ENCODE measurements around the gene IDH2. TPM values are rescaled to one million over a fixed set of nuclear protein-coding genes. Genes with fewer than 3 reads are reported as not detected.
"Not testable (repeated sequence)": the region's sequence is repeated elsewhere in the genome, so short reads cannot be mapped to it uniquely, and the experiment has no call there.

IDH2 gene
- polyA plus RNA-seq, 4 donors: 26.8 to 285 (median 95.8) TPM

DNA sequence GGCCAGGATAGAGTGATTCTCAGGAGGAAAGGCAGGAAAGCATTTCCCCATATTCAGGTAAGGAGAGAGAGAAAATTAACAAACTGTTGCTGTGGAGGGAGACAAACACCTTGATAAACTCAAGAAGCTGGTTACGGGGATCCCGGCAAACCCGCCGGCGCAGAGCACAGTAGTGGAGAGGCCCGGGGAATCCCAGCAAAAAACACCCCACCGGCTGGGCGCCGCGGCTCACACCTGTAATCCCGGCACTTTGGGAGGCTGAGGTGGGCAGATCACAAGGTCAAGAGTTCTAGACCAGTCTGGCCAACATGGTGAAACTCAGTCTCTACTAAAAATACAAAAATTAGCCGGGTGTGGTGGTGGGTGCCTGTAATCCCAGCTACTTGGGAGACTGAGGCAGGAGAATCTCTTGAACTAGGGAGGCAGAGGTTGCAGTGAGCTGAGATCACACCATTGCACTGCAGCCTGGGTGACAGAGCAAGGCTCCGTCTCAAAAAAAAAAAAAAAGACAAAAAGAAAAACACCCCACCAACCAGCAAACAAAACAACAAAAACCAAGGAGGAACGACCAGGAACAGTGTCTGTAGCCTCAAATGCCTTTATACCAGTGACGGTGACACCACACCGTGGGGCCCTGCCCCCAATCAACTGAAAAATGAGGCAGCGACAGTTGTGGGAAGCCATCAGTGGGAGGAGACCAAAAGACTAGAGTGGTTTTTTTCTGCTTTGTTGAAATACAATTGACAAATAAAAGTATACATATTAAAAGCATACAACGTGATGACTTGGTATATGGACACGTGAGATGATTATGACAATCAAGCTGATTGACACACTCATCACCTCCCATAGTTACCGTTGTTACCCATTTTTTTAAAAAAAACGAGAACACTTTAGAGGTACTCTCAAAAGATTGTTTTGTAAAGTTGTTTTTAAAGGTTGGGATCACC lies 40.2 kb upstream of the IDH2 start:
- Histone ChIP-seq H3K36me3 (ENCODE audit: control insufficient read depth in 3 of 3, insufficient read depth in 2 of 3, low read depth in 1 of 3, low read length in 3 of 3) (no peaks in the 10 kb centered on the region), H3K27me3 (ENCODE audit: control insufficient read depth in 3 of 3, insufficient read depth in 3 of 3, low read length in 3 of 3) (no peaks in the 10 kb centered on the region), H3K9me3 (ENCODE audit: control insufficient read depth in 2 of 2, insufficient read depth in 1 of 2, low read depth in 1 of 2, low read length in 1 of 2) (peaks cover 0 to 8% of the 10 kb centered on the region in 2 donors), H3K27ac (ENCODE audit: low read depth in 1 of 3, low read length in 2 of 3) (no peak overlapping the region), H3K4me3 (ENCODE audit: low read depth in 1 of 3, low read length in 3 of 3) (no peak overlapping the region), H3K4me1 (ENCODE audit: control insufficient read depth in 3 of 3, insufficient read depth in 2 of 3, low read depth in 1 of 3, low read length in 2 of 3) (peaks cover 2 to 15% (median 2%) of the 10 kb centered on the region in 3 donors)
- 66 to 76% (median 73%) methylated on average over 21 of the region's 21 CpGs for WGBS, 3 donors
- FAIRE-seq: no peak
- no peak for DNase-seq

DNA sequence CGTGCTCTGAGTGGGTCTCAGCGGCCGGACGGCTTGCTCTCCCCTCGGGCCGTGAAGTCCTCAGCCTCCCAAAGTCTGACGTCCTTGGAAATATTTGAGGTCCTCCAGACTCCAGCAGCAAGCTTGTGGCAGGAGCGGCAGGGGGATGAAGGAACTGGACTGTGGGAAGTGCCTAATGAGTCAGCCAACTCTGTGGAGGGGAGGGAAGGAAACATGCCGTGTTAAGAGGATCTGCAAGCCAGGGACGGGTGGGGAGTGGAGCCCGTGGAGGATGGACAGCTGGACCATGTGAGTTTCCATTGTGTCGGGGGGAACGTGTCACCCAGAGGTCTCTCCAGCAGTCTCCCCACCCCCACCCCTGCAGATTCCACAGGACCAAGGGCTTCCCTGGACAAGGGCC lies 39.4 kb upstream of the IDH2 start:
- no peak for FAIRE-seq
- WGBS, 3 donors: 65 to 90% (median 88%) methylated on average over 13 of the region's 13 CpGs
- H3K4me1 ChIP-seq (ENCODE audit: control insufficient read depth in 3 of 3, insufficient read depth in 2 of 3, low read depth in 1 of 3, low read length in 2 of 3): peaks cover 2 to 15% (median 2%) of the 10 kb centered on the region in 3 donors

DNA sequence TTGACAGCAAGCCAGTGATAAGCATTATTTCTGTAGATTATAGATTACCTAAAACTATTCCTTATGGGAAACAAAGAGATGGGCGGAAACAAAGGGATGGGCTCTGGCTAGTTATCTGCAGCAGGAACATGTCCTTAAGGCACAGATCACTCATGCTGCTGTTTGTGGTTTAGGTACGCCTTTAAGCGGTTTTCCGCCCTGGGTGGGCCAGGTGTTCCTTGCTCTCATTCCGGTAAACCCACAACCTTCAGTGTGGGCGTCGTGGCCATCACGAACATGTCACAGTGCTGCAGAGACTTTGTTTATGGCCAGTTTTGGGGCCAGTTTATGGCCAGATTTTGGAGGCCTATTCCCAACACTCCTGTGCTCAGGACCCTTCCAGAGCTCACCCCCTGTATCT lies 37.3 kb upstream of the IDH2 start:
- not testable (repeated sequence) for H3K36me3 ChIP-seq (ENCODE audit: control insufficient read depth in 3 of 3, insufficient read depth in 2 of 3, low read depth in 1 of 3, low read length in 3 of 3); H3K27ac ChIP-seq (ENCODE audit: low read depth in 1 of 3, low read length in 2 of 3); FAIRE-seq; H3K27me3 ChIP-seq (ENCODE audit: control insufficient read depth in 3 of 3, insufficient read depth in 3 of 3, low read length in 3 of 3); H3K4me3 ChIP-seq (ENCODE audit: low read depth in 1 of 3, low read length in 3 of 3); DNase-seq; H3K4me1 ChIP-seq (ENCODE audit: control insufficient read depth in 3 of 3, insufficient read depth in 2 of 3, low read depth in 1 of 3, low read length in 2 of 3); H3K9me3 ChIP-seq (ENCODE audit: control insufficient read depth in 2 of 2, insufficient read depth in 1 of 2, low read depth in 1 of 2, low read length in 1 of 2)
- WGBS, 3 donors: 69 to 80% (median 69%) methylated on average over 8 of the region's 8 CpGs

More for the DNA sequence above, 39.4 kb upstream of the IDH2 start:
- DNase-seq: no peak
- H3K9me3 ChIP-seq (ENCODE audit: control insufficient read depth in 2 of 2, insufficient read depth in 1 of 2, low read depth in 1 of 2, low read length in 1 of 2): peaks cover 0 to 8% of the 10 kb centered on the region in 2 donors
- no peak overlapping the region for H3K27ac ChIP-seq (ENCODE audit: low read depth in 1 of 3, low read length in 2 of 3)
- no peak overlapping the region for H3K4me3 ChIP-seq (ENCODE audit: low read depth in 1 of 3, low read length in 3 of 3)
- no peaks in the 10 kb centered on the region for H3K27me3 ChIP-seq (ENCODE audit: control insufficient read depth in 3 of 3, insufficient read depth in 3 of 3, low read length in 3 of 3)
- H3K36me3 ChIP-seq (ENCODE audit: control insufficient read depth in 3 of 3, insufficient read depth in 2 of 3, low read depth in 1 of 3, low read length in 3 of 3): no peaks in the 10 kb centered on the region

DNA sequence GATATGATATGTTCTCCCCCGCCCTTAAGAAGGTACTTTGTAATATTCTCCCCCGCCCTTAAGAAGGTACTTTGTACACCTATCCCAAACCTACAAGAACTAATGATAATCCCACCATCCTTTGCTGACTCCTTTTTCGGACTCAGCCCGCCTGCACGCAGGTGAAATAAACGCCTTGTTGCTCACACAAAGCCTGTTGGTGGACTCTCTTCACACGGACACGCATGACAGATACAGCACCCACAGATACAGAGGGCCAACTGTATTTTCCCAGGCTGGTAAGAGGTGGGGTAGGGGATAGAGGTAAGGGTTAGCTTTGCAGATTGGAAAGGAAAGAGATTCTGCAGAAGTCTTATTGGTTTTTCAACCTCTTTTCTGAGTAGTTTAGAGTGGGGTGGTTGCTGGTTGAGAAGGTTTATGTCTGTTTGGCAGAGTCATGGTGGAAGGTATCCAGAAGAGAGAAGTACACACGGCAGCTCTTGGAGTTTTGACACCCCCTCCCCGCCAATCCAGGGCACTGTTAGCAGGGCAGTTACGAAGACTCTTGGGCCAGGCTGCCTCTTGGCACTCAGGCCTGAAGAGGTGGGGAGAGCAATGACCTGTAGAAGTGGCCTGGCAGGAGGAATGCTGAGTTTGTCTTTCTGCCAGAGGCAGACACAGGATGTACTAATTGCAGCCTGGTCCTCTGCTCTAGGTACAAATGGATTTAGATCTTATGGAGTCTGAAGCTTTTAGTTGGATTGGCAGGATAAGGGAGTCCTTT lies 36.0 kb upstream of the IDH2 start:
- Histone ChIP-seq H3K27ac (ENCODE audit: low read depth in 1 of 3, low read length in 2 of 3) (no peak overlapping the region), H3K4me1 (ENCODE audit: control insufficient read depth in 3 of 3, insufficient read depth in 2 of 3, low read depth in 1 of 3, low read length in 2 of 3) (peaks cover 2 to 4% (median 2%) of the 10 kb centered on the region in 3 donors), H3K9me3 (ENCODE audit: control insufficient read depth in 2 of 2, insufficient read depth in 1 of 2, low read depth in 1 of 2, low read length in 1 of 2) (peaks cover 0 to 8% of the 10 kb centered on the region in 2 donors), H3K4me3 (ENCODE audit: low read depth in 1 of 3, low read length in 3 of 3) (no peak overlapping the region), H3K36me3 (ENCODE audit: control insufficient read depth in 3 of 3, insufficient read depth in 2 of 3, low read depth in 1 of 3, low read length in 3 of 3) (no peaks in the 10 kb centered on the region), H3K27me3 (ENCODE audit: control insufficient read depth in 3 of 3, insufficient read depth in 3 of 3, low read length in 3 of 3) (no peaks in the 10 kb centered on the region)
- no peak for FAIRE-seq
- DNase-seq: no peak
- 74 to 85% (median 78%) methylated on average over 11 of the region's 11 CpGs for WGBS, 3 donors

DNA sequence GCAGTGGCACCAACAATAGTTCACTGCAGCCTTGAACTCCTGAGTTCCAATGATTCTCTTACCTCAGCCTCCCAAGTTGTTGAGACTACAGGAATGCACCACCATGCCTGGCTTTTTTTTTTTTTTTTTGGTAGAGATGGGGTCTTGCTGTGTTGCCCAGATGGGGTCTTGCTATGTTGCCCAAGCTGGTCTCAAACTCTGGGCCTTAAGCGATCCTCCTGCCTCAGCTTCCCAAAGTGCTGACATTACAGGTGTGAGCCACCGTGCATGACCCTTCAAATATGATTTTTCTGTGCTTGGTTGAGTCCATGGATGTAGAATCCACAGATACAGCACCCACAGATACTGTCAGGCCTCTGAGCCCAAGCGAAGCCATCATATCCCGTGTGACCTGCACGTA lies 30.2 kb upstream of the IDH2 start:
- Histone ChIP-seq H3K36me3 (ENCODE audit: control insufficient read depth in 3 of 3, insufficient read depth in 2 of 3, low read depth in 1 of 3, low read length in 3 of 3) (no peaks in the 10 kb centered on the region), H3K27ac (ENCODE audit: low read depth in 1 of 3, low read length in 2 of 3) (no peak overlapping the region), H3K27me3 (ENCODE audit: control insufficient read depth in 3 of 3, insufficient read depth in 3 of 3, low read length in 3 of 3) (no peaks in the 10 kb centered on the region), H3K4me1 (ENCODE audit: control insufficient read depth in 3 of 3, insufficient read depth in 2 of 3, low read depth in 1 of 3, low read length in 2 of 3) (no peaks in the 10 kb centered on the region), H3K4me3 (ENCODE audit: low read depth in 1 of 3, low read length in 3 of 3) (no peak overlapping the region), H3K9me3 (ENCODE audit: control insufficient read depth in 2 of 2, insufficient read depth in 1 of 2, low read depth in 1 of 2, low read length in 1 of 2) (no peaks in the 10 kb centered on the region)
- 90 to 94% (median 94%) methylated on average over 5 of the region's 5 CpGs for WGBS, 3 donors
- DNase-seq: no peak
- FAIRE-seq: no peak

DNA sequence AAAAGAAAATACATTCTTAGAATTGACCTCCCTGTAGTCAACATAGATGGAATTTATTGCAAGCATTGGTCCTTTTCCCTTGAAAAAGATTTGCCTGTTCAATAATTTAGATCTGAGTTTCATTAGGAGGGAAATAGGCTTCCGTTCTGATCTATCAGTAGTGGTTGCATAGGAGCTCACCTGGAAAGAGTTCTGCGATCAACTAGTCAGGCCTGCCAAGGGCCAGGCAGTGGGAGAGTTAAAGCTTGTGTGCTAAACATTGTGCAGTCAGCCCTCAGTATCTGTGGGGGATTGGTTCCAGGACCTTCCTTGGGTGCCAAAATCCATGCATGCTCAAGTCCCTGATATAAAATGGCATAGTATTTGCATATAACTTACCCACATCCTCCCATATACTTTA lies 29.6 kb upstream of the IDH2 start:
- no peaks in the 10 kb centered on the region for H3K9me3 ChIP-seq (ENCODE audit: control insufficient read depth in 2 of 2, insufficient read depth in 1 of 2, low read depth in 1 of 2, low read length in 1 of 2)
- no peaks in the 10 kb centered on the region for H3K27me3 ChIP-seq (ENCODE audit: control insufficient read depth in 3 of 3, insufficient read depth in 3 of 3, low read length in 3 of 3)
- H3K4me3 ChIP-seq (ENCODE audit: low read depth in 1 of 3, low read length in 3 of 3): no peak overlapping the region
- DNase-seq: no peak
- H3K36me3 ChIP-seq (ENCODE audit: control insufficient read depth in 3 of 3, insufficient read depth in 2 of 3, low read depth in 1 of 3, low read length in 3 of 3): no peaks in the 10 kb centered on the region
- no peak overlapping the region for H3K27ac ChIP-seq (ENCODE audit: low read depth in 1 of 3, low read length in 2 of 3)
- WGBS, 3 donors: 96 to 98% (median 97%) methylated on average over 2 of the region's 2 CpGs
- peaks cover 0 to under 1% (median 0%) of the 10 kb centered on the region in 3 donors for H3K4me1 ChIP-seq (ENCODE audit: control insufficient read depth in 3 of 3, insufficient read depth in 2 of 3, low read depth in 1 of 3, low read length in 2 of 3)
- FAIRE-seq: no peak

DNA sequence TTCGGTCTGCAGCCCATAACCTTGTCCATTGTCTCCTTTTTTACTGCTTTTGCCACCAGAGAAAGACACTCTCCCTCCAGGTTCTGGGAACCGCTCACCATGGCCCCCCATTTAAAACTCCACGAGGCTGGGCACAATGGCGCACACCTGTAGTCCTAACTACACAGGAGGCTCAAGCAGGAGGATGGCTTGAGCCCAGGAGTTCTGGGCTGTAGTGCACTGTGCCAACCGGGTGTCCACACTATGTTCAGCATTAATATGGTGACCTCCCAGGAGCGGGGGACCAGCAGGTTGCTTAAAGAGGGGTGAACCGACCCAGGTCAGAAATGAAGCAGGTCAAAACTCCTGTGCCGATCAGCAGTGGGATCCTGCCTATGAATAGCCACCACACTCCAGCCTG lies 28.0 kb upstream of the IDH2 start:
- Histone ChIP-seq H3K27ac (ENCODE audit: low read depth in 1 of 3, low read length in 2 of 3) (no peak overlapping the region), H3K4me3 (ENCODE audit: low read depth in 1 of 3, low read length in 3 of 3) (no peak overlapping the region), H3K36me3 (ENCODE audit: control insufficient read depth in 3 of 3, insufficient read depth in 2 of 3, low read depth in 1 of 3, low read length in 3 of 3) (no peaks in the 10 kb centered on the region), H3K4me1 (ENCODE audit: control insufficient read depth in 3 of 3, insufficient read depth in 2 of 3, low read depth in 1 of 3, low read length in 2 of 3) (peaks cover 0 to 6% (median 0%) of the 10 kb centered on the region in 3 donors), H3K9me3 (ENCODE audit: control insufficient read depth in 2 of 2, insufficient read depth in 1 of 2, low read depth in 1 of 2, low read length in 1 of 2) (no peaks in the 10 kb centered on the region), H3K27me3 (ENCODE audit: control insufficient read depth in 3 of 3, insufficient read depth in 3 of 3, low read length in 3 of 3) (no peaks in the 10 kb centered on the region)
- DNase-seq: no peak
- WGBS, 3 donors: 93 to 96% (median 95%) methylated on average over 8 of the region's 8 CpGs
- no peak for FAIRE-seq

DNA sequence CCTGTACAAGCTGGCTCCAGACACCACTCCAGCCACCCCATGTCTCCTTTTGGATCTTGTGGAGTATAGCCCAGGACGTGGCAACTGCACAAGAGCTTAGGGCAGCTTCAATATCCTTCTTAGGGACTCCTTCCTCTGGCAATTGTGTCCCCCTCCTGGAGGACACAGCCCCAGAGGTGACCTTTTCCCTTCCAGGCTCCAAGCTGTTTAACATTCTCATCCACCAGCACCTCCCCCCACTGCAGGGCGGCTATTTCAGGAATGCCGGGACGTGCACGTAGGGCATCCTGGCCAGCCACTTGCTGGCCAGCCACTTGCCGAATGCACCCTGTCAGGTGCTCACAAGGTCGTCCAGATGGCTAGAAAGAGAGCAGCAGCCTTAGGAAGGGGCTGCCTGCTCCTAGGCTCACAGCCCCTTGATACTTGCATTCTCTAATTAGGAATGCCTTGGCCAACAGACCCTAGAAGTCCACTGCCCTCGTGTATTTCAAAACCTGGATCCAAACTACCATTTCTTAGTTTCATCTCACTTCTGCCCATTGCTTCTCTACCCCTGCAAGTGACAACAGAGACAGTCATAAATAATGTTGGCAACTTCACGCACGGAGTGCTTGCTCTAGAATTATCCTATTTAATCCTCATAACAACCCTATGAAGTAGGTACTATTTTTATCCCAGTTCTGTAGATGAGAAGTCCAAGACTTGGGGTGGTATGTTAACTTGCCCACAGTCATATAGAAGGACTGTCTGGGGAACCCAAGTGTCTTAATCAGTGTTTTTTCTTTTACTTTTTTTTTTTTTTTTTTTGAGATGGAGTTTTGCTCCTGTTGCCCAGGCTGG lies 24.5 kb upstream of the IDH2 start:
- H3K9me3 ChIP-seq (ENCODE audit: control insufficient read depth in 2 of 2, insufficient read depth in 1 of 2, low read depth in 1 of 2, low read length in 1 of 2): no peaks in the 10 kb centered on the region
- FAIRE-seq (no peak), DNase-seq (no peak)
- no peak overlapping the region for H3K4me3 ChIP-seq (ENCODE audit: low read depth in 1 of 3, low read length in 3 of 3)
- H3K27ac ChIP-seq (ENCODE audit: low read depth in 1 of 3, low read length in 2 of 3): no peak overlapping the region
- WGBS, 3 donors: 28 to 42% (median 33%) methylated on average over 10 of the region's 10 CpGs
- H3K36me3 ChIP-seq (ENCODE audit: control insufficient read depth in 3 of 3, insufficient read depth in 2 of 3, low read depth in 1 of 3, low read length in 3 of 3): no peaks in the 10 kb centered on the region
- no peaks in the 10 kb centered on the region for H3K27me3 ChIP-seq (ENCODE audit: control insufficient read depth in 3 of 3, insufficient read depth in 3 of 3, low read length in 3 of 3)
- H3K4me1 ChIP-seq (ENCODE audit: control insufficient read depth in 3 of 3, insufficient read depth in 2 of 3, low read depth in 1 of 3, low read length in 2 of 3): peaks cover 0 to 16% (median 0%) of the 10 kb centered on the region in 3 donors

Measured in small intestine (tissue), 7 donors.